CD8-positive, alpha-beta memory T cell (primary cell): ENCODE data around the gene TNRC18. TPM values are rescaled to one million over a fixed set of nuclear protein-coding genes. Genes with fewer than 3 reads are reported as not detected.
A peak's percentile ranks its signal among the peaks of the same experiment; 100 is the strongest.

Experiments
- CTCF ChIA-PET: fragments of 350-600 bp; sonication (Branson Sonifier 250); formaldehyde crosslinking; loops from one replicate; lab custom pipeline; 2021; ENCODE audit warnings: antibody characterized with exemption; lab: Charles Lee
- POLR2A ChIA-PET: fragments of 350-600 bp; sonication (Branson Sonifier 250); formaldehyde crosslinking; loops from one replicate; lab custom pipeline; 2021; ENCODE audit warnings: antibody characterized with exemption; lab: Charles Lee
- DNase-seq, 5 donors: peaks; one replicate each; pipeline versions ENCODE4 v3.0.0 to v3.0.0-alpha.2; 2020 to 2022; ENCODE audit warnings: mixed read lengths in 1 of 5
- H3K27ac ChIP-seq: one replicate; pipeline ENCODE4 v1.7.0; 2013; ENCODE audit warnings: low read depth, mild to moderate bottlenecking, low read length, moderate library complexity
- H3K27me3 ChIP-seq: 2 replicates; pipeline ENCODE4 v1.7.0; 2013; ENCODE audit warnings: low read length, mild to moderate bottlenecking; ENCODE audit not compliant: insufficient read depth, poor library complexity, severe bottlenecking
- H3K36me3 ChIP-seq: 2 replicates; pipeline ENCODE4 v1.7.0; 2013; ENCODE audit warnings: mild to moderate bottlenecking, low read length, moderate library complexity; ENCODE audit not compliant: insufficient read depth
- H3K4me1 ChIP-seq: 2 replicates; pipeline ENCODE4 v1.7.0; 2013; ENCODE audit warnings: mild to moderate bottlenecking, low read length, moderate library complexity; ENCODE audit not compliant: insufficient read depth
- H3K4me3 ChIP-seq: 2 replicates; pipeline ENCODE4 v1.7.0; 2013; ENCODE audit warnings: mild to moderate bottlenecking, low read length
- H3K9me3 ChIP-seq: 2 replicates; pipeline ENCODE4 v1.7.0; 2013; ENCODE audit warnings: mild to moderate bottlenecking, low read length
- H3K27ac Mint-ChIP-seq, 8 donors: one replicate each; pipeline ENCODE4 v1.8.0; 2020 to 2021; ENCODE audit warnings: mixed read lengths in 8 of 8, mild to moderate bottlenecking in 6 of 8, inconsistent platforms in 3 of 8, moderate library complexity in 3 of 8
- H3K27me3 Mint-ChIP-seq, 2 donors: one replicate each; pipeline ENCODE4 v1.8.0; 2020 to 2021; ENCODE audit warnings: mixed read lengths in 2 of 2, mild to moderate bottlenecking in 1 of 2, moderate library complexity in 1 of 2
- H3K36me3 Mint-ChIP-seq, 3 donors: one replicate each; pipeline ENCODE4 v1.8.0; 2020 to 2021; ENCODE audit warnings: mixed read lengths in 3 of 3, inconsistent platforms in 1 of 3, mild to moderate bottlenecking in 1 of 3
- H3K4me1 Mint-ChIP-seq, 3 donors: one replicate each; pipeline ENCODE4 v1.8.0; 2020 to 2021; ENCODE audit warnings: mixed read lengths in 3 of 3, inconsistent platforms in 1 of 3, mild to moderate bottlenecking in 1 of 3
- H3K4me3 Mint-ChIP-seq, 7 donors: one replicate each; pipeline ENCODE4 v1.8.0; 2020 to 2021; ENCODE audit warnings: mixed read lengths in 7 of 7, mild to moderate bottlenecking in 6 of 7, moderate library complexity in 4 of 7, inconsistent platforms in 2 of 7
- H3K9me3 Mint-ChIP-seq, 5 donors: one replicate each; pipeline ENCODE4 v1.8.0; 2020 to 2022; ENCODE audit warnings: mixed read lengths in 5 of 5, mild to moderate bottlenecking in 3 of 5, moderate library complexity in 2 of 5, inconsistent platforms in 1 of 5
- polyA plus RNA-seq: library from polyadenylated mRNA; unstranded; fragments of 300-500 nt; fragmentation: Illumina TruSeq; gene quantifications from one replicate; pipeline ENCODE4 v1.2.3, GENCODE V29; 2021
- total RNA-seq, 2 experiments: library from RNA; stranded (reverse); gene quantifications; one replicate each; pipeline ENCODE4 v1.2.3, GENCODE V29; 2021

The TNRC18 gene
- total and polyA plus RNA-seq, 3 experiments from 2014 or later: 2.1 to 47.4 (median 44.7) TPM

DNA sequence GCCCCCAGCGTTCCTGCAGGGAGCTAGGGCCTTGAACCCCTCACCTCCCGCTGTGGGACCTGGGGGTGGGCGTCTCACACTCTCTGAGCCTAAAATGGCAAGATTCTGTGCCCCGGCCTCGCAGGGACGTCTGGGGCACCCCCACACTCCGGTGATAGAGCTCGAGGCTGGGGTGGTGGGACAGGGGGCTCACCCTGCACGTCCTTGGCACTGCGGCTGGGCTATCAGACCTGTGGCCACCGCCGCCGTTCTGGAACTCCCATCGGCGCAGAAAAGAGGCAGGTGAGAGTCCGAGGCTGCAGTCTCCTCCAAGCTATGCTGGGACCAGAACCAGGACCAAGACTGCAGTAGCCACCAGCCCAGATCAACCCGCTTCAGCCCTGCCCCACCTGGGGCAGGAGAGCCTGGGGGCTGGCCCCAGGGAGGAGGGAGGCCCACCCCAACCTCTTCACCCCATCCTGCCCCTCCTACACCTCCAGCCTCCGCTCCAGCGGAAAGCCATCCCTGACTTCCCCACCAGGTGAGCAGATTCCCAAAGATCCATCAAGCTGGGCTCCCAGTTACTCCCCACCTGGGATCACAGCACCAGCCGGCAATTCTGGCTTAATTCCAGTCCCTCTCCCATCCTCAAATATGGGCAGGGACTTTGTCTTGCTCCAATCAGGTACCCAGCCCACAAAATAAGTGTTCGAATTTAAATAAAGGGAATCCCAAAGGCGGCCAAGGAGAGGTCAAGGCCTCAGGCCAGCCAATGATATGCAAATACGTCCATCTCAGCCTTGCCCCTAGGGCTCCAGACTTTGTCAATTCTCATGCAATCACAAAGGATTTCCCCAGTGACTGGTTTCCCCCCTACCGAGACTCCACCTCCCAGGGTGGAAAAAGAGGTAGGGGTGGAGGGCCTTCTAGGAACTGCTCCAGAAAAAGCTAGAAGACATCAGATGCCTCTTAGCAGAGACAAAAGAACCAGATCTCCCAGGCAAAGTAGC is 16.4 kb downstream of the TNRC18 start:
- Mint-ChIP-seq H3K4me1 (no peaks in the 10 kb centered on the region), H3K27ac (peak overlapping the region in 1 of 8 donors; percentile 80), H3K9me3 (no peaks in the 10 kb centered on the region), H3K27me3 (peaks cover 15 to 20% of the 10 kb centered on the region in 2 donors), H3K4me3 (no peak overlapping the region), H3K36me3 (no peaks in the 10 kb centered on the region)
- no peak overlapping the region for H3K27ac ChIP-seq
- no peak for DNase-seq
- H3K4me3 ChIP-seq: no peak overlapping the region
- no peaks in the 10 kb centered on the region for H3K9me3 ChIP-seq
- H3K36me3 ChIP-seq: no peaks in the 10 kb centered on the region
- POLR2A ChIA-PET: no interaction called here
- no peaks in the 10 kb centered on the region for H3K27me3 ChIP-seq
- CTCF ChIA-PET: no interaction called here
- H3K4me1 ChIP-seq: no peaks in the 10 kb centered on the region

DNA sequence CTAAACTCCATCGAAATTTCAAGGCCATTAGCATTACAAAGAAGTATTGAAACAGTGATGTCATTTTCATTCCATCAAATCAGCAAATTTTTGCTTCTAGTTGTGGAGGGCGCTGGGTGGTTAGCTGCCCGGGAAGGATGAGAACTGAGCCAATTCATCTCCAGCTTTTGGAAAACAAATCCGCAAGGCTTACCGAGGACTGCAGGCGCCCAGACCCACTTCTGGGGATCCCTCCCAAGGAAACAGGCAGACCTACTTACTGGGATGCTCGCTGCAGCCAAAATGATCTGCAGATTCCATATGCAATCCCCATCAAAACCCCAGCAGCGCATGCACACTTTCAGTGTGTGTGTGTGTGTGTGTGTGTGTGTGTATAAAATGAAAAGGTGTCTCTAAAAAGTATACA is 19.2 kb downstream of the TNRC18 start:
- Mint-ChIP-seq H3K4me3 (no peak overlapping the region), H3K36me3 (no peaks in the 10 kb centered on the region), H3K9me3 (no peaks in the 10 kb centered on the region), H3K27me3 (peaks cover 10 to 14% of the 10 kb centered on the region in 2 donors), H3K27ac (no peak overlapping the region), H3K4me1 (peaks cover 0 to 3% (median 0%) of the 10 kb centered on the region in 3 donors)
- no peak overlapping the region for H3K27ac ChIP-seq
- H3K27me3 ChIP-seq: no peaks in the 10 kb centered on the region
- H3K9me3 ChIP-seq: no peaks in the 10 kb centered on the region
- no peaks in the 10 kb centered on the region for H3K36me3 ChIP-seq
- ChIA-PET CTCF (interaction anchor here (1.1 kb wide), 1 partner anchor 164 kb away, joined by 3 read pairs; no protein-coding TSS in a partner anchor), POLR2A (no interaction called here)
- no peak for DNase-seq
- no peak overlapping the region for H3K4me3 ChIP-seq
- no peaks in the 10 kb centered on the region for H3K4me1 ChIP-seq

DNA sequence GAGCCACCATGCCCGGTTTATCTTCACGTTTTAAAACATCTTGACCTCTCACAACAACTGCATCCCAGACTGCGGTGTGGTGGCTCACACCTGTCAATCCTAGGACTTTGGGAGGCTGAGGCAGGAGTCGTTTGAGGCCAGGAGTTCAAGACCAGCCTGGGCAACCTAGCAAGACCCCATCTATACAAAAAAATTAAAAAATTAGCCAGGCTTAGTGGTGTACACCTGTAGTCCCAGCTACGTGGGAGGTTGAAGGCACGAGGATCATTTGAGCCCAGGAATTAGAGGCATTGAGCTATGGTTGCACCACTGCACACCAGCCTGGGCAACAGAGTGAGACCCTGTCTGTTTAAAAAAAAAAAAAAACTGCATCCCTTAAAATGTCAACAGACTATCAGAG is 20.2 kb downstream of the TNRC18 start:
- no peak overlapping the region for H3K4me3 Mint-ChIP-seq
- CTCF ChIA-PET: no interaction called here
- Histone ChIP-seq H3K36me3 (no peaks in the 10 kb centered on the region), H3K4me3 (no peak overlapping the region), H3K27ac (no peak overlapping the region), H3K27me3 (no peaks in the 10 kb centered on the region), H3K4me1 (no peaks in the 10 kb centered on the region), H3K9me3 (no peaks in the 10 kb centered on the region)
- H3K9me3 Mint-ChIP-seq: no peaks in the 10 kb centered on the region
- H3K27me3 Mint-ChIP-seq: peaks cover 6 to 9% of the 10 kb centered on the region in 2 donors
- DNase-seq: no peak
- H3K4me1 Mint-ChIP-seq: peaks cover 0 to 3% (median 0%) of the 10 kb centered on the region in 3 donors
- H3K36me3 Mint-ChIP-seq: no peaks in the 10 kb centered on the region
- POLR2A ChIA-PET: no interaction called here
- H3K27ac Mint-ChIP-seq: no peak overlapping the region

DNA sequence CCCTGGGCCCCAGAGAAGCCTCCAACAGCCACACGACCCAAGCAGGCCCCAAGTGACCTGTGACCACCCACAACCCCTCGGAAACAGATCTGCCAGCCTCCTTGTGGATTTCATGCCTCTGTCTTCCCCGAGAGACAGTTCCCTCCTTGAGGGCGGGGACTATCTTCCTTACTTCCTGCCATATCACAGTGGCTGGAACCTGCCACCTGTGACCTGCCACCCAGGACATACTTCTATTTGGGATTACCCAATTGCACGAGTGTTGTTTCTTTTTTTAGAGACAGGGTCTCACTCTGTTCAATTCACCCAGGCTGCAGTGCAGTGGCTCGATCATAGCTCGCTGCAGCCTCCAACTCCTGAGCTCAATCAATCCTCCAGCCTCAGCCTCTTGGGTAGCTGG is 25.9 kb downstream of the TNRC18 start:
- H3K27ac Mint-ChIP-seq: peak overlapping the region; percentile 88 to 97 (median 94)
- peak overlapping the region; percentile 69 to 91 (median 86) for H3K4me3 Mint-ChIP-seq
- ChIA-PET POLR2A (interaction anchor here (0.7 to 1.7 kb wide), 4 partner anchors 22 to 38 kb away, joined by 3 to 16 read pairs (median 4); partner anchors contain the start of gene TNRC18), CTCF (interaction anchor here (1.7 to 2.8 kb wide), 5 partner anchors 18 to 97 kb away, joined by 4 to 21 read pairs (median 13); no protein-coding TSS in a partner anchor)
- H3K36me3 ChIP-seq: peaks cover 16% of the 10 kb centered on the region
- no peak overlapping the region for H3K4me3 ChIP-seq
- no peaks in the 10 kb centered on the region for H3K9me3 ChIP-seq
- peaks cover 31% of the 10 kb centered on the region for H3K4me1 ChIP-seq
- DNase-seq: peak in 1 of 5 donors; percentile 18
- no peaks in the 10 kb centered on the region for H3K9me3 Mint-ChIP-seq
- H3K27me3 Mint-ChIP-seq: no peaks in the 10 kb centered on the region
- no peaks in the 10 kb centered on the region for H3K27me3 ChIP-seq
- peaks cover 25 to 40% (median 31%) of the 10 kb centered on the region in 3 donors for H3K4me1 Mint-ChIP-seq
- peaks cover 0 to 20% (median 7%) of the 10 kb centered on the region in 3 donors for H3K36me3 Mint-ChIP-seq
- no peak overlapping the region for H3K27ac ChIP-seq

GRCh38 chr7:5396999-5397663 is 26.5 kb downstream of the TNRC18 start:
- POLR2A ChIA-PET: interaction anchor here (0.5 to 1.7 kb wide), 5 partner anchors 21 to 426 kb away, joined by 3 to 16 read pairs (median 3); partner anchors contain the start of gene TNRC18
- H3K36me3 Mint-ChIP-seq: peaks cover 0 to 23% (median 7%) of the 10 kb centered on the region in 3 donors
- CTCF ChIA-PET: interaction anchor here (0.8 to 2.8 kb wide), 21 partner anchors 8 to 268 kb away, joined by 3 to 21 read pairs (median 6); partner anchors contain the start of gene TNRC18
- H3K27ac Mint-ChIP-seq: peak overlapping the region; percentile 88 to 97 (median 94)
- peak overlapping the region; percentile 81 to 92 (median 87) for H3K4me3 Mint-ChIP-seq
- Histone ChIP-seq H3K4me3 (peak overlapping the region; percentile 99), H3K27ac (peak overlapping the region; percentile 89), H3K36me3 (peaks cover 16% of the 10 kb centered on the region), H3K27me3 (no peaks in the 10 kb centered on the region), H3K4me1 (peaks cover 31% of the 10 kb centered on the region), H3K9me3 (no peaks in the 10 kb centered on the region)
- H3K9me3 Mint-ChIP-seq: no peaks in the 10 kb centered on the region
- H3K4me1 Mint-ChIP-seq: peaks cover 25 to 44% (median 34%) of the 10 kb centered on the region in 3 donors
- DNase-seq: peak; percentile 89 to 96 (median 92)
- no peaks in the 10 kb centered on the region for H3K27me3 Mint-ChIP-seq

GRCh38 chr7:5396542-5396941 is 27.1 kb downstream of the TNRC18 start:
- H3K4me1 Mint-ChIP-seq: peaks cover 25 to 47% (median 34%) of the 10 kb centered on the region in 3 donors
- Histone ChIP-seq H3K27ac (peak overlapping the region; percentile 89), H3K9me3 (no peaks in the 10 kb centered on the region), H3K27me3 (no peaks in the 10 kb centered on the region), H3K4me3 (peak overlapping the region; percentile 99), H3K4me1 (peaks cover 31% of the 10 kb centered on the region), H3K36me3 (peaks cover 16% of the 10 kb centered on the region)
- peak overlapping the region; percentile 80 to 97 (median 92) for H3K27ac Mint-ChIP-seq
- peaks cover 0 to 27% (median 7%) of the 10 kb centered on the region in 3 donors for H3K36me3 Mint-ChIP-seq
- ChIA-PET CTCF (interaction anchor here (0.8 to 2.8 kb wide), 22 partner anchors 9 to 268 kb away, joined by 3 to 21 read pairs (median 5); partner anchors contain the start of gene TNRC18), POLR2A (interaction anchor here (0.5 to 1.7 kb wide), 5 partner anchors 26 to 426 kb away, joined by 3 to 16 read pairs (median 3); partner anchors contain the start of gene TNRC18)
- H3K9me3 Mint-ChIP-seq: no peaks in the 10 kb centered on the region
- peak; percentile 50 to 80 (median 63) for DNase-seq
- H3K4me3 Mint-ChIP-seq: peak overlapping the region; percentile 81 to 92 (median 87)
- no peaks in the 10 kb centered on the region for H3K27me3 Mint-ChIP-seq

DNA sequence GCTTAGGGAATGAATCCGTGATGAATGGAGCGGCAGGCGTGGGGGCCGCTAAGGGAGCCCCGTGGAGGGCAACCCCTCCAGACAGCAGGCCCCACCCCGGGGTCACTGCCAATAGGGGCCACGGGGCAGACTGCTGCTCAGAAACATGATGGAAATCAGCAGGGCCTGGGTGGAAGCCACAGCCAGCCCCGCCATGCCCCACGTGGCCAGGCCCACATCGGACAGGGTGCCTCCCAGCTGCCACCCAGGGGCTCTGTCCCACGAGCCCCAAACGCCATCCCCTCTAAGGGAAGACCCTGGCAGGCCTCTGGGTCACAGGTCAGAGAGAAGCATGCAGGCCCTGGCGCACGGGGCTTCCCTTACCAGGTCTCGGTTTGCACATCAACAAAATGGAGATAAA is 28.4 kb downstream of the TNRC18 start:
- peaks cover 0 to 36% (median 7%) of the 10 kb centered on the region in 3 donors for H3K36me3 Mint-ChIP-seq
- Histone ChIP-seq H3K27me3 (no peaks in the 10 kb centered on the region), H3K4me1 (peaks cover 31% of the 10 kb centered on the region), H3K4me3 (no peak overlapping the region), H3K27ac (no peak overlapping the region), H3K36me3 (peaks cover 16% of the 10 kb centered on the region), H3K9me3 (no peaks in the 10 kb centered on the region)
- H3K27me3 Mint-ChIP-seq: no peaks in the 10 kb centered on the region
- H3K4me3 Mint-ChIP-seq: peak overlapping the region; percentile 43 to 87 (median 81)
- peak overlapping the region in 5 of 8 donors; percentile 38 to 95 (median 89) for H3K27ac Mint-ChIP-seq
- DNase-seq: no peak
- H3K9me3 Mint-ChIP-seq: no peaks in the 10 kb centered on the region
- ChIA-PET CTCF (interaction anchor here (1.7 to 2.7 kb wide), 4 partner anchors 29 to 155 kb away, joined by 4 to 21 read pairs (median 10); no protein-coding TSS in a partner anchor), POLR2A (interaction anchor here (0.7 kb wide), 1 partner anchor 314 kb away, joined by 7 read pairs; no protein-coding TSS in a partner anchor)
- peaks cover 24 to 53% (median 34%) of the 10 kb centered on the region in 3 donors for H3K4me1 Mint-ChIP-seq
